Colonic mucosa (tissue), 4 donors: Measurements from ENCODE around the gene ELANE. TPM values are rescaled to one million over a fixed set of nuclear protein-coding genes. Genes with fewer than 3 reads are reported as not detected.
"Not testable (repeated sequence)": the region's sequence is repeated elsewhere in the genome, so short reads cannot be mapped to it uniquely, and the experiment has no call there.

ENCODE experiments used
- DNase-seq: peaks from one replicate; pipeline ENCODE4 v3.0.0-alpha.2; 2020
- H3K27ac ChIP-seq: fragments of 200-600 bp; one replicate; pipeline ENCODE4 v1.8.0; 2021
- H3K27me3 ChIP-seq: fragments of 200-600 bp; one replicate; pipeline ENCODE4 v1.8.0; 2021
- H3K36me3 ChIP-seq: fragments of 200-600 bp; one replicate; pipeline ENCODE4 v1.8.0; 2021
- H3K4me1 ChIP-seq: fragments of 200-600 bp; one replicate; pipeline ENCODE4 v1.8.0; 2021; ENCODE audit warnings: mild to moderate bottlenecking
- H3K4me3 ChIP-seq: fragments of 200-600 bp; one replicate; pipeline ENCODE4 v1.8.0; 2021
- H3K9ac ChIP-seq, 2 donors: one replicate each; pipeline ENCODE4 v1.7.0; 2013; ENCODE audit warnings: control low read depth in 2 of 2, low read depth in 2 of 2, low read length in 2 of 2
- H3K9me3 ChIP-seq: fragments of 200-600 bp; one replicate; pipeline ENCODE4 v1.8.0; 2021
- CTCF ChIP-seq: fragments of 200-600 bp; IDR thresholded peaks from one replicate; pipeline ENCODE4 v1.8.0; 2022; ENCODE audit warnings: antibody characterized with exemption, mild to moderate bottlenecking
- intact Hi-C: fragments of 100-400 bp; cut with DNase I; formaldehyde crosslinking; loops from one replicate; pipeline ENCODE4 v1.14.1; 2022
- total RNA-seq, 2 donors: library from RNA; stranded (reverse); fragmentation: NEBNext Ultra II Directional in 1 of 2; extraction: Animal tissue kit (Norgen Biotek cat#: 25700) in 1 of 2; gene quantifications; one replicate each; pipeline ENCODE4 v1.2.1, GENCODE V29; 2021
- donor health status: healthy.
- donor health status: DM: no; HTN: no; CAD: no.
- donor health status: DM: no; HTN: no; CAD: no.

Gene ELANE
- total RNA-seq, 2 donors from 2014 or later = not detected

DNA sequence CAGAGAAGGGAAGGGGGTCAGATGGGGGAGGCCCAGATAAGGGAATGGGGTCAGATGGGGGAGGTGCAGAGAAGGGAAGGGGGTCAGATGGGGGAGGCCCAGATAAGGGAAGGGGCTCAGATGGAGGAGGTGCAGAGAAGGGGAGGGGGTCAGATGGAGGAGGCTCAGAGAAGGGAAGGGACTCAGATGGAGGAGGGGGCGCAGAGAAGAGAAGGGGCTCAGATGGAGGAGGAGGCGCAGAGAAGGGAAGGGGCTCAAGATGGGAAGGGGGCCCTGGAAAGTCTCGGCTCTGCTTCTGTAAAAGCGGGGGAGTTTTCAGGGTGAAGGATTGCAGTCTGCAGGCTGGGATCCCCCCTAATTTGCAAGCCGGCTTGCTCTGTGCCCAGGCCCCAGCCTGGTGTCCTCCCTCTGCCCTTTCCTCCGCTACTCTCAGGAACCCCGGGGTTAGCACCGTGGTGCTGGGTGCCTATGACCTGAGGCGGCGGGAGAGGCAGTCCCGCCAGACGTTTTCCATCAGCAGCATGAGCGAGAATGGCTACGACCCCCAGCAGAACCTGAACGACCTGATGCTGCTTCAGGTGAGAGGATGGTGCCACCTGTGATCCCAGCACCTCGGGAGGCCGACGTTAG is 22.9 kb upstream of the ELANE start:
- Histone ChIP-seq H3K4me3 (no peak overlapping the region), H3K4me1 (no peaks in the 10 kb centered on the region), H3K36me3 (no peaks in the 10 kb centered on the region), H3K9ac (no peak overlapping the region), H3K27me3 (peaks cover 15% of the 10 kb centered on the region), H3K9me3 (no peaks in the 10 kb centered on the region), H3K27ac (no peak overlapping the region)
- no peak for TF ChIP-seq CTCF
- DNase-seq = no peak
- intact Hi-C loops = no loop called here

DNA sequence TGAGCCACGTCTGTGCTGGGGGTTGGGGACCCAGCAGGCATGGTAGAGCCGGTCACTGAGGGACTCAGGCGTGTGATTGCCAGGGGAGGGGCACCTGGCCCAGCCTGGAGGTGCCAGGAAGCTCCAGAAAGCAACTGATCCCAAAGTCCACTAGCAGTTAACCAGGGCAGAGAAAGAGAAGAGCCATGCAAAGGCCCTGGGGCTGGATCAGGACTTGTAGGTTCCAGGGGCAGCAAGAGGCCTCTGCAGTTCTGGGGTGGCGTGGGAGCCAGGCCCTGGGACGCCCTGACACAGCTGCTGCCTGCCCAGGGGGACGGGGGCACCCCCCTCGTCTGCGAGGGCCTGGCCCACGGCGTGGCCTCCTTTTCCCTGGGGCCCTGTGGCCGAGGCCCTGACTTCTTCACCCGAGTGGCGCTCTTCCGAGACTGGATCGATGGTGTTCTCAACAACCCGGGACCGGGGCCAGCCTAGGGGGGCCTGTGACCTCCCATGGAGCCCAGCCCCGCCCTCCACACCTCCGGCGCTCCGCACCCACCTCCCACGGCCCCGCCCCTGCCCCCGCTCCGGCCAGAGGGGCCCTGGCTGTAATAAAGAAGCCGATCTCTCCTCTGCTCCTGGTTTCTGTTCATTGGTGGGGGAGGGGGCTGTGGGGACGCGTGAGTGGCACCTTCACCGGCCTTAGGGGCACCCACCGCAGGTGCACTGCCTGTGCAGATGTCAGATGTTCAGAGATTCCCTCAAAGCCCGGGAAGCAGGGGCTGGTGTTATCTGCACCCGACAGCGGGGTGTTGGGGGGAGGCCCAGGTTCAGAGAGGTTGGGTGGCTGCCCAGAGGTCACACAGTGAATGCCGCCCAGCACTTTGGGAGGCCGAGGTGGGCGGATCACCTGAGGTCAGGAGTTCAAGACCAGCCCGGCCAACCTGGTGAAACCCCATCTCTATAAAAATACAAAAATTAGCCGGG is 20.4 kb upstream of the ELANE start:
- peaks cover 19% of the 10 kb centered on the region for H3K27me3 ChIP-seq
- no peak for TF ChIP-seq CTCF

GRCh38 chr19:834216-834615 is 17.9 kb upstream of the ELANE start:
- Histone ChIP-seq H3K36me3 (no peaks in the 10 kb centered on the region), H3K4me3 (no peak overlapping the region), H3K27me3 (peaks cover 21% of the 10 kb centered on the region), H3K9me3 (no peaks in the 10 kb centered on the region), H3K27ac (no peak overlapping the region), H3K4me1 (no peaks in the 10 kb centered on the region), H3K9ac (no peak overlapping the region)
- intact Hi-C loops = no loop called here
- no peak for TF ChIP-seq CTCF
- no peak for DNase-seq

More for the DNA sequence above, 20.4 kb upstream of the ELANE start:
- Histone ChIP-seq H3K36me3 (no peaks in the 10 kb centered on the region), H3K9me3 (no peaks in the 10 kb centered on the region), H3K4me1 (no peaks in the 10 kb centered on the region), H3K27ac (no peak overlapping the region), H3K9ac (no peak overlapping the region), H3K4me3 (no peak overlapping the region)
- intact Hi-C loops = no loop called here
- DNase-seq = no peak

GRCh38 chr19:835210-835810 is 16.8 kb upstream of the ELANE start:
- no peak for DNase-seq
- intact Hi-C loops = no loop called here
- no peak overlapping the region for H3K4me3 ChIP-seq
- no peaks in the 10 kb centered on the region for H3K4me1 ChIP-seq
- no peak overlapping the region for H3K27ac ChIP-seq
- H3K9ac ChIP-seq = no peak overlapping the region
- H3K9me3 ChIP-seq = no peaks in the 10 kb centered on the region
- peaks cover 17% of the 10 kb centered on the region for H3K27me3 ChIP-seq
- H3K36me3 ChIP-seq = no peaks in the 10 kb centered on the region
- TF ChIP-seq CTCF = no peak

GRCh38 chr19:840519-841206 is 11.4 kb upstream of the ELANE start, which contains the start of gene PRTN3:
Gene PRTN3, plus strand, starts transcription at chr19:840999. Its CDS starts 10 bp downstream, at chr19:841009.
- peaks cover 9% of the 10 kb centered on the region for H3K4me1 ChIP-seq
- intact Hi-C loops = no loop called here
- peaks cover 33% of the 10 kb centered on the region for H3K27me3 ChIP-seq
- no peak for DNase-seq
- no peak for TF ChIP-seq CTCF
- H3K27ac ChIP-seq = no peak within 1 kb of the TSS
- no peaks in the 10 kb centered on the region for H3K9me3 ChIP-seq
- H3K9ac ChIP-seq = no peak within 1 kb of the TSS
- no peaks in the 10 kb centered on the region for H3K36me3 ChIP-seq
- no peak within 1 kb of the TSS for H3K4me3 ChIP-seq

GRCh38 chr19:842802-843179 is 9.3 kb upstream of the ELANE start:
- H3K27ac ChIP-seq, H3K9ac ChIP-seq, H3K36me3 ChIP-seq, intact Hi-C loops, H3K4me1 ChIP-seq, DNase-seq, H3K4me3 ChIP-seq, H3K9me3 ChIP-seq: not testable (repeated sequence)
- peaks cover 42% of the 10 kb centered on the region for H3K27me3 ChIP-seq
